CD4-positive, CD25-positive, alpha-beta regulatory T cell (primary cell): ENCODE results near the gene SIK2. TPM values are rescaled to one million over a fixed set of nuclear protein-coding genes. Genes with fewer than 3 reads are reported as not detected.
A peak's percentile ranks its signal among the peaks of the same experiment; 100 is the strongest.
"Not testable (repeated sequence)": the region's sequence is repeated elsewhere in the genome, so short reads cannot be mapped to it uniquely, and the experiment has no call there.

Source experiments
- ATAC-seq, 2 donors: fragments of 150-1000 bp; cut with Tn5 transposase; one replicate each; pipeline ENCODE4 v1.10.0; 2021; ENCODE audit warnings: low read depth in 2 of 2, moderate number of reproducible peaks in 2 of 2, moderate library complexity in 1 of 2
- DNase-seq, 3 donors: peaks; one replicate each; pipeline versions ENCODE4 v3.0.0 to v3.0.0-alpha.2; 2012 to 2022; ENCODE audit warnings: mixed read lengths in 1 of 3
- H3K27ac ChIP-seq: one replicate; pipeline ENCODE4 v1.7.0; 2013; ENCODE audit warnings: mild to moderate bottlenecking, low read length; ENCODE audit not compliant: insufficient read depth, poor library complexity, severe bottlenecking
- H3K27me3 ChIP-seq: one replicate; pipeline ENCODE4 v1.7.0; 2013; ENCODE audit warnings: low read length; ENCODE audit not compliant: control insufficient read depth, insufficient read depth
- H3K36me3 ChIP-seq: one replicate; pipeline ENCODE4 v1.7.0; 2013; ENCODE audit warnings: mild to moderate bottlenecking, low read length, moderate library complexity; ENCODE audit not compliant: control insufficient read depth, insufficient read depth
- H3K4me1 ChIP-seq: 2 replicates; pipeline ENCODE4 v1.7.0; 2013; ENCODE audit warnings: mild to moderate bottlenecking, low read length; ENCODE audit not compliant: insufficient read depth, control insufficient read depth, poor library complexity, severe bottlenecking
- H3K4me3 ChIP-seq: one replicate; pipeline ENCODE4 v1.7.0; 2013; ENCODE audit warnings: low read depth, mild to moderate bottlenecking, low read length, moderate library complexity
- H3K9me3 ChIP-seq, 2 experiments: 1 replicate in 1 of 2; 2 replicates in 1 of 2; pipeline ENCODE4 v1.7.0; 2013; ENCODE audit warnings: low read length in 2 of 2, mild to moderate bottlenecking in 1 of 2, moderate library complexity in 1 of 2; ENCODE audit not compliant: control insufficient read depth in 2 of 2
- H3K27ac Mint-ChIP-seq, 3 donors: one replicate each; pipeline ENCODE4 v1.8.0; 2020 to 2022; ENCODE audit warnings: mild to moderate bottlenecking in 3 of 3, mixed read lengths in 3 of 3, moderate library complexity in 2 of 3
- H3K27me3 Mint-ChIP-seq: one replicate; pipeline ENCODE4 v1.8.0; 2022; ENCODE audit warnings: mild to moderate bottlenecking, mixed read lengths
- H3K36me3 Mint-ChIP-seq: one replicate; pipeline ENCODE4 v1.8.0; 2020; ENCODE audit warnings: mixed read lengths
- H3K4me1 Mint-ChIP-seq, 4 donors: one replicate each; pipeline ENCODE4 v1.8.0; 2020 to 2022; ENCODE audit warnings: mixed read lengths in 4 of 4, mild to moderate bottlenecking in 1 of 4
- H3K4me3 Mint-ChIP-seq, 4 donors: one replicate each; pipeline ENCODE4 v1.8.0; 2020 to 2022; ENCODE audit warnings: mild to moderate bottlenecking in 4 of 4, mixed read lengths in 4 of 4, moderate library complexity in 3 of 4
- H3K9me3 Mint-ChIP-seq, 7 donors: one replicate each; pipeline ENCODE4 v1.8.0; 2020 to 2022; ENCODE audit warnings: mixed read lengths in 7 of 7, mild to moderate bottlenecking in 3 of 7, moderate library complexity in 2 of 7
- polyA plus RNA-seq, 4 donors: library from polyadenylated mRNA; unstranded; fragments of 300-500 nt; fragmentation: Illumina TruSeq; gene quantifications; one replicate each; pipeline ENCODE4 v1.2.3, GENCODE V29; 2021
- total RNA-seq: library from RNA; stranded (reverse); gene quantifications from one replicate; pipeline ENCODE4 v1.2.3, GENCODE V29; 2022

SIK2 gene
- total and polyA plus RNA-seq, 5 donors from 2014 or later = 0.05 to 8.7 (median 0.16) TPM

GRCh38 chr11:111637885-111638284 is 35.6 kb downstream of the SIK2 start:
- Mint-ChIP-seq H3K27me3 (no peaks in the 10 kb centered on the region), H3K27ac (no peak overlapping the region), H3K9me3 (peaks cover 0 to 2% (median 0%) of the 10 kb centered on the region in 7 donors), H3K36me3 (peaks cover 10% of the 10 kb centered on the region), H3K4me3 (no peak overlapping the region), H3K4me1 (peaks cover 24 to 39% (median 38%) of the 10 kb centered on the region in 4 donors)
- Histone ChIP-seq H3K27ac (no peak overlapping the region), H3K4me1 (peaks cover 8% of the 10 kb centered on the region), H3K27me3 (no peaks in the 10 kb centered on the region), H3K4me3 (no peak overlapping the region), H3K36me3 (peaks cover 4% of the 10 kb centered on the region), H3K9me3 (no peaks in the 10 kb centered on the region)
- ATAC-seq (no peak), DNase-seq (no peak)

GRCh38 chr11:111639226-111639925 is 37.1 kb downstream of the SIK2 start:
- Histone ChIP-seq H3K27me3 (no peaks in the 10 kb centered on the region), H3K4me3 (no peak overlapping the region), H3K27ac (no peak overlapping the region), H3K9me3 (no peaks in the 10 kb centered on the region), H3K4me1 (no peaks in the 10 kb centered on the region), H3K36me3 (peaks cover 4% of the 10 kb centered on the region)
- Mint-ChIP-seq H3K27ac (no peak overlapping the region), H3K4me1 (peaks cover 23 to 30% (median 27%) of the 10 kb centered on the region in 4 donors), H3K27me3 (no peaks in the 10 kb centered on the region), H3K4me3 (no peak overlapping the region), H3K36me3 (peaks cover 12% of the 10 kb centered on the region), H3K9me3 (peaks cover 0 to 2% (median 0%) of the 10 kb centered on the region in 7 donors)
- ATAC-seq (no peak), DNase-seq (no peak)

- H3K36me3 ChIP-seq = peaks cover 4% of the 10 kb centered on the region
- no peak overlapping the region for H3K4me3 ChIP-seq
- no peak overlapping the region for H3K27ac ChIP-seq
- Mint-ChIP-seq H3K4me1 (peaks cover 8 to 21% (median 12%) of the 10 kb centered on the region in 4 donors), H3K36me3 (peaks cover 12% of the 10 kb centered on the region), H3K4me3 (no peak overlapping the region), H3K27me3 (no peaks in the 10 kb centered on the region), H3K9me3 (peaks cover 0 to 1% (median 0%) of the 10 kb centered on the region in 7 donors), H3K27ac (peak overlapping the region in 1 of 3 donors; percentile 28)
- no peaks in the 10 kb centered on the region for H3K27me3 ChIP-seq
- H3K9me3 ChIP-seq = no peaks in the 10 kb centered on the region
- no peak for DNase-seq
- no peaks in the 10 kb centered on the region for H3K4me1 ChIP-seq
- ATAC-seq = no peak
Measured at GRCh38 chr11:111641339-111642015, 39.2 kb downstream of the SIK2 start.

DNA sequence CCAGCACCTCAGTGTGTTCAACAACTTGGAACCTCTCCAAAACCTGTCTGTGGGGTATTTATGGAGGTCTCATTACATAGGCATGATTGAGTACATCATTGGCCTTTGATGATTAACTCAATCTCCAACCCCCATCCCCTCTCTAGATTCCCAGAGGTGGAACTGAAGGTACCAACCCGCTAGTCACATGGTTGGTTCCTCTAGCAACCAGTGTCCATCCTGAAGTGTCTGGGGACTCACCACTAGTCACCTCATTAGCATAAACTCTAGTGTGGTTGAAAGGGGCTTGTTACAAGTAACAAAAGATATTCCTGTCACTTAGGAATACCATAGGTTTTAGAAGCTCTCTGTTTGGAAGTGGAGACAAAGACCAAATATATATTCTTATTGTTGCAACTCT is 40.3 kb downstream of the SIK2 start:
- DNase-seq = no peak
- no peaks in the 10 kb centered on the region for H3K9me3 ChIP-seq
- no peak for ATAC-seq
- Mint-ChIP-seq H3K36me3 (peaks cover 12% of the 10 kb centered on the region), H3K4me1 (peaks cover 8 to 18% (median 10%) of the 10 kb centered on the region in 4 donors), H3K27me3 (no peaks in the 10 kb centered on the region), H3K9me3 (peaks cover 0 to 1% (median 0%) of the 10 kb centered on the region in 7 donors), H3K4me3 (no peak overlapping the region), H3K27ac (peak overlapping the region in 1 of 3 donors; percentile 46)
- H3K27ac ChIP-seq = no peak overlapping the region
- H3K27me3 ChIP-seq = no peaks in the 10 kb centered on the region
- no peak overlapping the region for H3K4me3 ChIP-seq
- H3K36me3 ChIP-seq = peaks cover 4% of the 10 kb centered on the region
- no peaks in the 10 kb centered on the region for H3K4me1 ChIP-seq

GRCh38 chr11:111644922-111645321 is 42.7 kb downstream of the SIK2 start:
- Mint-ChIP-seq H3K4me3 (no peak overlapping the region), H3K27ac (peak overlapping the region in 1 of 3 donors; percentile 52), H3K9me3 (peaks cover 0 to 1% (median 0%) of the 10 kb centered on the region in 7 donors), H3K36me3 (peaks cover 14% of the 10 kb centered on the region), H3K4me1 (peaks cover 0 to 9% (median 4%) of the 10 kb centered on the region in 4 donors), H3K27me3 (no peaks in the 10 kb centered on the region)
- Histone ChIP-seq H3K4me3 (no peak overlapping the region), H3K27ac (no peak overlapping the region), H3K36me3 (peaks cover 4% of the 10 kb centered on the region), H3K9me3 (no peaks in the 10 kb centered on the region), H3K4me1 (no peaks in the 10 kb centered on the region), H3K27me3 (no peaks in the 10 kb centered on the region)
- ATAC-seq = no peak
- DNase-seq = no peak

GRCh38 chr11:111645657-111646316 is 43.5 kb downstream of the SIK2 start:
- peaks cover 4% of the 10 kb centered on the region for H3K36me3 ChIP-seq
- H3K36me3 Mint-ChIP-seq = peaks cover 14% of the 10 kb centered on the region
- no peak overlapping the region for H3K4me3 Mint-ChIP-seq
- H3K4me1 ChIP-seq = no peaks in the 10 kb centered on the region
- ATAC-seq (no peak), DNase-seq (no peak)
- H3K27me3 ChIP-seq = no peaks in the 10 kb centered on the region
- H3K27ac Mint-ChIP-seq = no peak overlapping the region
- no peaks in the 10 kb centered on the region for H3K9me3 ChIP-seq
- no peak overlapping the region for H3K4me3 ChIP-seq
- H3K27ac ChIP-seq = no peak overlapping the region
- H3K4me1 Mint-ChIP-seq = peaks cover 0 to 9% (median 6%) of the 10 kb centered on the region in 4 donors
- no peaks in the 10 kb centered on the region for H3K27me3 Mint-ChIP-seq
- peaks cover 0 to 1% (median 0%) of the 10 kb centered on the region in 7 donors for H3K9me3 Mint-ChIP-seq

DNA sequence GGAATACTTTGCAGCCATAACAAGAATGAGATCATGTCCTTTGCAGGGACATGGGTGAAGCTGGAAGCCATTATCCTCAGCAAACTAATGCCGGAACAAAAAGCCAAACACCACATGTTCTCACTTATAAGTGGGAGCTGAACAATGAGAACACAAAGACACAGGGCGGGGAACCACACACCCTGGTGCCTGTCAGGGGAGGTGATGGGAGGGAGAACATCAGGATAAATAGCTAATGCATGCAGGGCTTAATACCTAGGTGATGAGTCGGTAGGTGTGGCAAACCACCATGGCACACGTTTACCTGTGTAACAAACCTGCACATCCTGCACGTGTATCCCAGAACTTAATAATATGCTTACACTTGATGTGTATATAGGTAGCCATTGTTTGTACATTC is 49.1 kb downstream of the SIK2 start:
- H3K27ac Mint-ChIP-seq, H3K9me3 Mint-ChIP-seq, H3K36me3 Mint-ChIP-seq, ATAC-seq, H3K27ac ChIP-seq, H3K4me3 Mint-ChIP-seq, H3K9me3 ChIP-seq, H3K4me1 ChIP-seq, H3K27me3 ChIP-seq, H3K36me3 ChIP-seq, H3K4me3 ChIP-seq, DNase-seq, H3K27me3 Mint-ChIP-seq: not testable (repeated sequence)
- peaks cover 0 to 11% (median 5%) of the 10 kb centered on the region in 4 donors for H3K4me1 Mint-ChIP-seq
